Stimulated activated CD4-positive, alpha-beta T cell treated with anti-CD3 and anti-CD28 coated beads, TNF-alpha, amount 100 ng/mL, for 1 hour (primary cell): ENCODE measurements around the gene MIER3.

Experiments
- DNase-seq, 3 donors: peaks; one replicate each; pipeline ENCODE4 v3.0.0-alpha.2; 2020; ENCODE audit warnings: low read depth in 3 of 3, low spot score in 1 of 3

Gene MIER3

GRCh38 chr5:56961746-56962145 lies 9.8 kb upstream of the MIER3 start:
- no peak for DNase-seq

- no peak for DNase-seq
Measured at GRCh38 chr5:56959326-56959725, 7.4 kb upstream of the MIER3 start.

- DNase-seq: no peak
Measured at GRCh38 chr5:56958595-56958994, 6.7 kb upstream of the MIER3 start.

- DNase-seq: no peak
Measured at GRCh38 chr5:56954262-56954661, 2.3 kb upstream of the MIER3 start.

- DNase-seq: peak in 1 of 3 donors; percentile 10
Measured at GRCh38 chr5:56951126-56951945, 587 bp downstream of the MIER3 start.

GRCh38 chr5:56950626-56951125 lies 1.2 kb downstream of the MIER3 start:
- peak in 2 of 3 donors; percentile 12 to 51 for DNase-seq

GRCh38 chr5:56947052-56947451 lies 4.9 kb downstream of the MIER3 start:
- no peak for DNase-seq

GRCh38 chr5:56941981-56942380 lies 9.9 kb downstream of the MIER3 start:
- DNase-seq: no peak

GRCh38 chr5:56938858-56939257 lies 13.1 kb downstream of the MIER3 start:
- DNase-seq: no peak

GRCh38 chr5:56934325-56934724 lies 17.6 kb downstream of the MIER3 start:
- no peak for DNase-seq

GRCh38 chr5:56922922-56923321 lies 29.0 kb downstream of the MIER3 start:
- no peak for DNase-seq

GRCh38 chr5:56919942-56920662 lies 31.8 kb downstream of the MIER3 start:
- no peak for DNase-seq

- no peak for DNase-seq
Measured at GRCh38 chr5:56918054-56918453, 33.9 kb downstream of the MIER3 start.

GRCh38 chr5:56917534-56917933 lies 34.4 kb downstream of the MIER3 start:
- DNase-seq: no peak

GRCh38 chr5:56914678-56915077 lies 37.2 kb downstream of the MIER3 start:
- DNase-seq: no peak

- DNase-seq: no peak
Measured at GRCh38 chr5:56913766-56914165, 38.2 kb downstream of the MIER3 start.

- peak in 1 of 3 donors; percentile 20 for DNase-seq
Measured at GRCh38 chr5:56910210-56910965, 41.5 kb downstream of the MIER3 start.

- peak; percentile 56 to 79 (median 73) for DNase-seq
Measured at GRCh38 chr5:56909294-56910209, 42.4 kb downstream of the MIER3 start, which contains the start of gene SETD9. Gene SETD9, plus strand, starts transcription at chr5:56909596. Its CDS starts 50 bp downstream, at chr5:56909646.

- DNase-seq: no peak
Measured at GRCh38 chr5:56908942-56909293, 43.0 kb downstream of the MIER3 start.

- no peak for DNase-seq
Measured at GRCh38 chr5:56900858-56901578, 50.9 kb downstream of the MIER3 start.
